ENCODE results near the gene LRRC28.
A peak's percentile ranks its signal among the peaks of the same experiment; 100 is the strongest.

Gene LRRC28

GRCh38 chr15:99249270-99249841 is 1.9 kb upstream of the LRRC28 start, which contains the start of gene TTC23:
Gene TTC23, minus strand, starts transcription at chr15:99249581. Its CDS starts 20,869 bp downstream, at chr15:99228712.
- peak; percentile 49 for DNase-seq (ENCODE audit: low spot score)

GRCh38 chr15:99250001-99250400 is 1.3 kb upstream of the LRRC28 start:
- no peak for DNase-seq (ENCODE audit: low spot score)

- no peak for DNase-seq (ENCODE audit: low spot score)
Measured at GRCh38 chr15:99250494-99250856, 806 bp upstream of the LRRC28 start.

GRCh38 chr15:99252326-99252725 is 1.0 kb downstream of the LRRC28 start:
- DNase-seq (ENCODE audit: low spot score): no peak

GRCh38 chr15:99253381-99254090 is 2.3 kb downstream of the LRRC28 start:
- DNase-seq (ENCODE audit: low spot score): no peak

GRCh38 chr15:99257107-99257750 is 5.9 kb downstream of the LRRC28 start:
- DNase-seq (ENCODE audit: low spot score): no peak

GRCh38 chr15:99264125-99264524 is 12.8 kb downstream of the LRRC28 start:
- DNase-seq (ENCODE audit: low spot score): no peak

- no peak for DNase-seq (ENCODE audit: low spot score)
Measured at GRCh38 chr15:99265541-99266070, 14.3 kb downstream of the LRRC28 start.

- DNase-seq (ENCODE audit: low spot score): no peak
Measured at GRCh38 chr15:99267957-99268356, 16.7 kb downstream of the LRRC28 start.

- DNase-seq (ENCODE audit: low spot score): no peak
Measured at GRCh38 chr15:99268431-99268830, 17.1 kb downstream of the LRRC28 start.

GRCh38 chr15:99273801-99274200 is 22.5 kb downstream of the LRRC28 start:
- no peak for DNase-seq (ENCODE audit: low spot score)

- DNase-seq (ENCODE audit: low spot score): no peak
Measured at GRCh38 chr15:99275061-99275460, 23.8 kb downstream of the LRRC28 start.

- no peak for DNase-seq (ENCODE audit: low spot score)
Measured at GRCh38 chr15:99275525-99276128, 24.3 kb downstream of the LRRC28 start.

GRCh38 chr15:99279290-99279689 is 28.0 kb downstream of the LRRC28 start:
- DNase-seq (ENCODE audit: low spot score): no peak

GRCh38 chr15:99279827-99280226 is 28.5 kb downstream of the LRRC28 start:
- DNase-seq (ENCODE audit: low spot score): no peak

GRCh38 chr15:99282121-99282520 is 30.8 kb downstream of the LRRC28 start:
- DNase-seq (ENCODE audit: low spot score): no peak

GRCh38 chr15:99282586-99282985 is 31.3 kb downstream of the LRRC28 start:
- no peak for DNase-seq (ENCODE audit: low spot score)

GRCh38 chr15:99283717-99284116 is 32.4 kb downstream of the LRRC28 start:
- DNase-seq (ENCODE audit: low spot score): no peak

GRCh38 chr15:99291643-99292042 is 40.4 kb downstream of the LRRC28 start:
- DNase-seq (ENCODE audit: low spot score): no peak

- DNase-seq (ENCODE audit: low spot score): no peak
Measured at GRCh38 chr15:99295840-99296239, 44.6 kb downstream of the LRRC28 start.

- no peak for DNase-seq (ENCODE audit: low spot score)
Measured at GRCh38 chr15:99296386-99296785, 45.1 kb downstream of the LRRC28 start.

- no peak for DNase-seq (ENCODE audit: low spot score)
Measured at GRCh38 chr15:99303907-99304306, 52.6 kb downstream of the LRRC28 start.
